IPS DF 6.9 (cell line): ENCODE measurements around the gene PAFAH1B2.
"Not testable (repeated sequence)": the region's sequence is repeated elsewhere in the genome, so short reads cannot be mapped to it uniquely, and the experiment has no call there.

Experiments
- DNase-seq: peaks from one replicate; pipeline ENCODE4 v3.0.0-alpha.2; 2013; ENCODE audit warnings: low read depth, low spot score
- H3K27ac ChIP-seq: one replicate; pipeline ENCODE4 v1.5.1; 2013; ENCODE audit warnings: low read length, control low read depth
- H3K27me3 ChIP-seq: 2 replicates; pipeline ENCODE4 v1.6.1; 2013; ENCODE audit warnings: mild to moderate bottlenecking, low read length; ENCODE audit not compliant: control insufficient read depth, insufficient read depth
- H3K36me3 ChIP-seq: 2 replicates; pipeline ENCODE4 v1.6.1; 2013; ENCODE audit warnings: low read length; ENCODE audit not compliant: control insufficient read depth, insufficient read depth
- H3K4me1 ChIP-seq: 2 replicates; pipeline ENCODE4 v1.6.1; 2013; ENCODE audit warnings: low read length; ENCODE audit not compliant: control insufficient read depth, insufficient read depth
- H3K4me3 ChIP-seq: 2 replicates; pipeline ENCODE4 v1.5.1; 2013; ENCODE audit warnings: mild to moderate bottlenecking, low read length
- H3K9me3 ChIP-seq: 2 replicates; pipeline ENCODE4 v1.6.1; 2013; ENCODE audit warnings: low read length, inconsistent platforms; ENCODE audit not compliant: control insufficient read depth, insufficient read depth
- WGBS: extraction: QIAGEN DNeasy Blood & Tissue Kit; methylation state at CpG from one replicate; pipeline ENCODE4 v1.1.7; 2013; ENCODE audit warnings: mixed read lengths, missing lambda C conversion rate; ENCODE audit not compliant: insufficient read length, insufficient coverage; 5-methylcytosine and 5-hydroxymethylcytosine counted together

PAFAH1B2 gene

GRCh38 chr11:117181586-117182550 lies 37.8 kb downstream of the PAFAH1B2 start:
- no peaks in the 10 kb centered on the region for H3K9me3 ChIP-seq
- no peaks in the 10 kb centered on the region for H3K36me3 ChIP-seq
- H3K27me3 ChIP-seq = no peaks in the 10 kb centered on the region
- DNase-seq = no peak
- WGBS = no CpG with 5 or more reads among the region's 22 CpGs
- peaks cover 5% of the 10 kb centered on the region; the same call in 1 of the 2 replicates for H3K4me1 ChIP-seq
- H3K4me3 ChIP-seq = no peak overlapping the region
- H3K27ac ChIP-seq = no peak overlapping the region

GRCh38 chr11:117182551-117182935 lies 38.5 kb downstream of the PAFAH1B2 start:
- WGBS = no CpG with 5 or more reads among the region's 10 CpGs
- H3K27me3 ChIP-seq = no peaks in the 10 kb centered on the region
- no peak for DNase-seq
- no peaks in the 10 kb centered on the region for H3K9me3 ChIP-seq
- H3K36me3 ChIP-seq = no peaks in the 10 kb centered on the region
- H3K27ac ChIP-seq = no peak overlapping the region
- H3K4me1 ChIP-seq = peaks cover 5% of the 10 kb centered on the region; the same call in 1 of the 2 replicates
- no peak overlapping the region for H3K4me3 ChIP-seq

DNA sequence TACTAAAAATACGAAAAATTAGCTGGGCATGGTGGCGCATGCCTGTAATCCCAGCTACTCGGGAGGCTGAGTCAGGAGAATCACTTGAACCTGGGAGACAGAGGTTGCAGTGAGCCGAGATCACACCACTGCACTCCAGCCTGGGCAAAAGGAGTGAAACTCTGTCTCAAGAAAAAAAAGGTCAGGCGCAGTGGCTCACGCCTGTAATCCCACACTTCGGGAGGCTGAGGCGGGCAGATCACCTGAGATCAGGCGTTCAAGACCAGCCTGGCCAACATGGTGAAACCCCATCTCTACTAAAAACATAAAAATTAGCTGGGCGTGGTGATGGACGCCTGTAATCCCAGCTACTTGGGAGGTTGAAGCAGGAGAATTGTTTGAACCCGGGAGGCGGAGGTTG lies 39.1 kb downstream of the PAFAH1B2 start:
- H3K27me3 ChIP-seq, H3K27ac ChIP-seq, H3K4me1 ChIP-seq, H3K36me3 ChIP-seq, DNase-seq, H3K9me3 ChIP-seq, H3K4me3 ChIP-seq: not testable (repeated sequence)
- WGBS = no CpG with 5 or more reads among the region's 13 CpGs

DNA sequence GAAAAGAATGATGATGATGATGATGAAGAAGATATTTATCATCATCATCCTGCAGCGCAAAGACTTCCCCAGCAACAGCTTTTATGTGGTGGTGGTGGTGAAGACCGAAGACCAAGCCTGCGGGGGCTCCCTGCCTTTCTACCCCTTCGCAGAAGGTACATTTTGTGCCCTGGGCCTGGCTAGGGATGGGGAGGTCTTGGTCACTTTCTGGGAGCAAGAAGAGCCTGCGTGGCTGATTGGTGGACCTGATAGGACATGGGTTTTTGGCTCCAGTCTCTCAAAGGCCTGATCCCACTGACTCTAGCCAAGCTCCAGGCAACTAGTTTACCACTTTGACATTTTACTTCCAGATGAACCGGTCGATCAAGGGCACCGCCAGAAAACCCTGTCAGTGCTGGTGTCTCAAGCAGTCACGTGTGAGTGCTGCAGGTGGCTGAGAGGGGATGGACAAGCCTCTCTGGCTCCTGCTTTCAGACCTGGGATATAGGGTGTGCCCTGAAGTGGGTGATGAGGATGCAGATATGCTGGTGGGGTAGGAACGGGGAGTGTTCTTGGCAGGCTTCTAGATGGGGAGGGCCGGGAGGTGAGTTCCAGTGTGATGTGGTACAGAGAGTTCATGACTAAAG lies 39.8 kb downstream of the PAFAH1B2 start:
- no peaks in the 10 kb centered on the region for H3K27me3 ChIP-seq
- H3K4me1 ChIP-seq = peaks cover 5% of the 10 kb centered on the region; the same call in 1 of the 2 replicates
- no peak overlapping the region for H3K4me3 ChIP-seq
- no peaks in the 10 kb centered on the region for H3K36me3 ChIP-seq
- no peaks in the 10 kb centered on the region for H3K9me3 ChIP-seq
- WGBS = no CpG with 5 or more reads among the region's 11 CpGs
- no peak for DNase-seq
- H3K27ac ChIP-seq = no peak overlapping the region

DNA sequence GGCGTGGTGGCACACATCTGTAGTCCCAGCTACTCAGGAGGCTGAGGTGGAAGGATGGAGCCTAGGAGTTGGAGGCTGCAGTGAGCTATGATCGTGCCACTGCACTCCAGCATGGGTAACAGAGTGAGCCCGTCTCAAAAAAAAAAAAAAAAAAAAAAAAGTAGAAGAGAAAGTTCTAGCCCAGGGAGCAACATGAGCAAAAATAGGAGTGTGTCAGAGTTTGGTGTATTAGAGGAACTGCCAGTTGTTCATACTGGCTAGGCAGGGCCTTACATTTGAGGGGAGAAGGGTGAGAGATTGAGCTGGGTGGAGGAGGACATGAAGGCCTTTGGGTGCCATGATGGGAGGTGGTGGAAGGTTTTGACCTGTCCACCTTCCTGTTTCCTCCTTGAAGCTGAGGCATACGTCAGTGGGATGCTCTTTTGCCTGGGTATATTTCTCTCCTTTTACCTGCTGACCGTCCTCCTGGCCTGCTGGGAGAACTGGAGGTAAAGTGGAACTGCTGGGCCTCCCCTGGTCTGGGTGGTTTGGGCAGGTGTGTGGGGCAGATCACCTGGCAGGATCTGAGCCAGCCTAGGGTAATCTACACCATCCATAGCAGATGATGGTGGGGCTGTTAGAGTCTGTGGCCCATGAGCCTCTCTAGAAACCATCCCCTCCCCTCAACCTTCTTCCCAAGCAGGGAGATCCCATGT lies 41.8 kb downstream of the PAFAH1B2 start:
- Histone ChIP-seq H3K4me1 (peaks cover 1% of the 10 kb centered on the region; the same call in 1 of the 2 replicates), H3K9me3 (no peaks in the 10 kb centered on the region), H3K36me3 (peaks cover 6% of the 10 kb centered on the region; the same call in 1 of the 2 replicates), H3K27me3 (no peaks in the 10 kb centered on the region), H3K27ac (no peak overlapping the region), H3K4me3 (no peak overlapping the region)
- WGBS = no CpG with 5 or more reads among the region's 5 CpGs
- no peak for DNase-seq

DNA sequence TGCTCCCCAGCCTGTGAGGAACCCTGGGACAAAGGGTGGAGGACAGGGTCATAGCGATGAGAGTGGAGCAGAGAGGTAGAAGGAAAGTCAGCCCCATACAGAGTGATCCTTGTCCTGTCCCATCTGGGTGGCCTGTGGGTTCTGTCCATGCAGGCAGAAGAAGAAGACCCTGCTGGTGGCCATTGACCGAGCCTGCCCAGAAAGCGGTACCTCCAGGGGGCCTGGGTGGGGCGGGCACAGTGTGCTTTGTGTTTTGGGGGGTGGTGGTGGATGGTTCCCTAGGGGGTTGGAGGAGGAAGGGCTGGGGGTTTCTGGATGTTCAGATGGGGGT lies 42.3 kb downstream of the PAFAH1B2 start:
- no CpG with 5 or more reads among the region's 4 CpGs for WGBS
- no peak overlapping the region for H3K27ac ChIP-seq
- peaks cover 6% of the 10 kb centered on the region; the same call in 1 of the 2 replicates for H3K36me3 ChIP-seq
- no peak overlapping the region for H3K4me3 ChIP-seq
- H3K4me1 ChIP-seq = no peaks in the 10 kb centered on the region
- no peaks in the 10 kb centered on the region for H3K27me3 ChIP-seq
- H3K9me3 ChIP-seq = no peaks in the 10 kb centered on the region
- no peak for DNase-seq

DNA sequence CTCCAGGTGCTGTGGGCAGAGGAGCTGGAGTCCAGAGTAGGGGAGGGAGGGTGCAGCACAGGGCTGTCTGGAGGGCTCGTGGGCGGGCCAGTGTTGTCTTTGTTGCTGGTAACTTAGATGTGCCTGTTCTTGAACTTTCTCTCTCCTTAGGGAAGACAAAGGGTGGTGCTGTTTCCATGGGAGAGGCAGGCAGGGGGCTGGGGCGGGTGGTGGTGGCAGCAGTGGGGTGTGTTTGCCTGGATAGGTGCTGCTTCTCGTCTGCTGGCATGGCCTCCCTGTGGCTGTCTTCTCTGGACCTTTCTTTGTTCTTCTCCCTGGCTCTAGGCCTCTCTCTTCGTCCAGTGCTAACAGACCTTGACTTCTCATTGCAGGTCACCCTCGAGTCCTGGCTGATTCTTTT lies 42.9 kb downstream of the PAFAH1B2 start:
- H3K27me3 ChIP-seq = no peaks in the 10 kb centered on the region
- H3K27ac ChIP-seq = no peak overlapping the region

DNA sequence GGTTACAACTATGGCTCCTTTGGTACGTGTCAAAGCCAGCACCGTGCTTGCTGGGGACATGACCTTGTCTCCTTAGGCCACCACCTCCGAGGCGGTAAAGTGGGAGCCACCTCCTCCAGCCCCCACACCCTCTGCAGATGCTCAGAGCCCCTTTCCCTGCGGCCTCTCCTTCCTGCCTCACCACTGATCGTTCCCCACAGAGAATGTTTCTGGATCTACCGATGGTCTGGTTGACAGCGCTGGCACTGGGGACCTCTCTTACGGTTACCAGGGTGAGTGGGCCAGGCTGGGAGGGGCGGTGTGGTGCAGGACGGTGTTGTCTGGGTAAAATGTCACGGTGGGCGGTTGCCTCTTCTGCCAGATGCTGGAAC lies 43.3 kb downstream of the PAFAH1B2 start:
- H3K4me3 ChIP-seq = no peak overlapping the region
- no peaks in the 10 kb centered on the region for H3K4me1 ChIP-seq
- H3K36me3 ChIP-seq = peaks cover 7% of the 10 kb centered on the region
- no peak for DNase-seq
- no peak overlapping the region for H3K27ac ChIP-seq
- WGBS = no CpG with 5 or more reads among the region's 13 CpGs
- no peaks in the 10 kb centered on the region for H3K9me3 ChIP-seq
- no peaks in the 10 kb centered on the region for H3K27me3 ChIP-seq

More for the DNA sequence above, 42.9 kb downstream of the PAFAH1B2 start:
- no peaks in the 10 kb centered on the region for H3K4me1 ChIP-seq
- no peaks in the 10 kb centered on the region for H3K9me3 ChIP-seq
- WGBS = no CpG with 5 or more reads among the region's 6 CpGs
- no peak overlapping the region for H3K4me3 ChIP-seq
- H3K36me3 ChIP-seq = peaks cover 6% of the 10 kb centered on the region; the same call in 1 of the 2 replicates
- DNase-seq = no peak

GRCh38 chr11:117187799-117188481 lies 43.9 kb downstream of the PAFAH1B2 start:
- no CpG with 5 or more reads among the region's 16 CpGs for WGBS
- Histone ChIP-seq H3K27me3 (no peaks in the 10 kb centered on the region), H3K9me3 (no peaks in the 10 kb centered on the region), H3K4me3 (no peak overlapping the region), H3K4me1 (no peaks in the 10 kb centered on the region), H3K27ac (no peak overlapping the region), H3K36me3 (peaks cover 10% of the 10 kb centered on the region)
- no peak for DNase-seq

DNA sequence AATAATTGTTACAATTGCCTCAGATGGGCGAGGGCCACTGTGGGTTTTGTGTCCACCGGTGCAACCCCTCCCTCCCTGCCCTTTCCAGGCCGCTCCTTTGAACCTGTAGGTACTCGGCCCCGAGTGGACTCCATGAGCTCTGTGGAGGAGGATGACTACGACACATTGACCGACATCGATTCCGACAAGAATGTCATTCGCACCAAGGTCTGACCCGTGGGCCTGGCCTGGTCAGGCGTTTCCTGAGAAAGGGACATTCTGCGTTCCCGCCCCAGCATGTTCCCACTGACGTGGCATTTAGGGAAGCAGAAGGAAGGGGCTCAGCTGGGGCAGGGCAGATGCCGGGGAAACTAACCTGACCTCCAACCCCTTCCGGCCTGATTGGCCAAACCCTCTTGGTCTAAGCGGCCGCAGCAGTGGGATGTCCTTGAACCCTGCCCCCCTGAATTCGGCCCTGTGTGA lies 44.6 kb downstream of the PAFAH1B2 start:
- no peak for DNase-seq
- H3K4me3 ChIP-seq = no peak overlapping the region
- H3K36me3 ChIP-seq = peaks cover 10% of the 10 kb centered on the region
- no peak overlapping the region for H3K27ac ChIP-seq
- WGBS = no CpG with 5 or more reads among the region's 20 CpGs
- H3K4me1 ChIP-seq = no peaks in the 10 kb centered on the region
- H3K27me3 ChIP-seq = no peaks in the 10 kb centered on the region
- H3K9me3 ChIP-seq = no peaks in the 10 kb centered on the region
